Left colon (tissue), 2 donors: ENCODE measurements around the gene CSH2. TPM values are rescaled to one million over a fixed set of nuclear protein-coding genes. Genes with fewer than 3 reads are reported as not detected.
"Not testable (repeated sequence)": the region's sequence is repeated elsewhere in the genome, so short reads cannot be mapped to it uniquely, and the experiment has no call there.

Experiments used
- ATAC-seq: fragments of 200-7000 bp; cut with Tn5 transposase; one replicate; pipeline ENCODE4 v1.9.1; 2020; ENCODE audit warnings: mild to moderate bottlenecking, moderate library complexity
- DNase-seq, 2 donors: peaks; one replicate each; pipeline ENCODE4 v3.0.0-alpha.2; 2020
- intact Hi-C, 2 donors: fragments of 100-400 bp; cut with DNase I in 1 of 2; cut with micrococcal nuclease in 1 of 2; formaldehyde crosslinking; loops; one replicate each; pipeline versions ENCODE4 v1.11.2 to v1.14.0; 2022; cut with DNase I, micrococcal nuclease
- total RNA-seq, 2 donors: library from RNA; stranded (reverse); fragmentation: NEBNext Ultra II Directional; extraction: Animal tissue kit (Norgen Biotek cat#: 25700); gene quantifications; one replicate each; pipeline ENCODE4 v1.2.1, GENCODE V29; 2021
- donor health status: DM: no; HTN: no; CAD: no.
- donor health status: DM: yes; HTN: yes; CAD: no.

CSH2 gene
- total RNA-seq, 2 donors from 2014 or later = not detected

- DNase-seq, intact Hi-C loops: not testable (repeated sequence)
- peak; percentile 61 for ATAC-seq
Measured at GRCh38 chr17:63903787-63904201, 30.3 kb upstream of the CSH2 start.

GRCh38 chr17:63901971-63902370, 28.5 kb upstream of the CSH2 start:
- ATAC-seq, intact Hi-C loops: not testable (repeated sequence)

GRCh38 chr17:63898899-63899798, 25.7 kb upstream of the CSH2 start:
- DNase-seq, intact Hi-C loops, ATAC-seq: not testable (repeated sequence)

More at GRCh38 chr17:63901971-63902370, 28.5 kb upstream of the CSH2 start:
- not testable (repeated sequence) for DNase-seq

- intact Hi-C loops, ATAC-seq, DNase-seq: not testable (repeated sequence)
Measured at GRCh38 chr17:63896524-63897354, 23.3 kb upstream of the CSH2 start, which contains the start of gene CSH1. Gene CSH1 (minus strand): TSS chr17:63896574. CDS start chr17:63896511, 63 bp downstream.

- DNase-seq, intact Hi-C loops, ATAC-seq: not testable (repeated sequence)
Measured at GRCh38 chr17:63894821-63895220, 21.3 kb upstream of the CSH2 start.

GRCh38 chr17:63894021-63894420, 20.5 kb upstream of the CSH2 start:
- intact Hi-C loops, ATAC-seq, DNase-seq: not testable (repeated sequence)

GRCh38 chr17:63892316-63893037, 19.0 kb upstream of the CSH2 start:
- intact Hi-C loops, ATAC-seq, DNase-seq: not testable (repeated sequence)

- intact Hi-C loops, DNase-seq: not testable (repeated sequence)
- ATAC-seq = peak; percentile 57
Measured at GRCh38 chr17:63889026-63889848, 15.8 kb upstream of the CSH2 start.

GRCh38 chr17:63885119-63885518, 11.6 kb upstream of the CSH2 start:
- ATAC-seq = not testable (repeated sequence)

GRCh38 chr17:63882626-63883126, 9.2 kb upstream of the CSH2 start:
- ATAC-seq, intact Hi-C loops: not testable (repeated sequence)

More at GRCh38 chr17:63885119-63885518, 11.6 kb upstream of the CSH2 start:
- intact Hi-C loops, DNase-seq: not testable (repeated sequence)

GRCh38 chr17:63881935-63882601, 8.6 kb upstream of the CSH2 start, which contains the start of gene GH2:
Gene GH2 (minus strand): TSS chr17:63881944. CDS start chr17:63881801, 143 bp downstream.
- DNase-seq (peak; percentile 32 to 44), ATAC-seq (peak; percentile 70)
- intact Hi-C loops = no loop called here

More at GRCh38 chr17:63882626-63883126, 9.2 kb upstream of the CSH2 start:
- DNase-seq = not testable (repeated sequence)

- DNase-seq, intact Hi-C loops, ATAC-seq: not testable (repeated sequence)
Measured at GRCh38 chr17:63881337-63881736, 7.9 kb upstream of the CSH2 start.

- ATAC-seq (no peak), DNase-seq (no peak)
- intact Hi-C loops = no loop called here
Measured at GRCh38 chr17:63880706-63881105, 7.2 kb upstream of the CSH2 start.

- intact Hi-C loops, ATAC-seq, DNase-seq: not testable (repeated sequence)
Measured at GRCh38 chr17:63878413-63878812, 4.9 kb upstream of the CSH2 start.

GRCh38 chr17:63874693-63875092, 1.2 kb upstream of the CSH2 start:
- intact Hi-C loops, DNase-seq, ATAC-seq: not testable (repeated sequence)

- DNase-seq, intact Hi-C loops, ATAC-seq: not testable (repeated sequence)
Measured at GRCh38 chr17:63874061-63874626, 667 bp upstream of the CSH2 start.
